Neural progenitor cell (in vitro differentiated cells): ENCODE results near the gene G3BP2.

ENCODE experiments used
- CTCF ChIP-seq: fragments of 200-600 bp; sonication (generic); IDR thresholded peaks from 2 replicates; pipeline ENCODE4 v1.5.1; 2017; ENCODE audit warnings: antibody characterized with exemption, mild to moderate bottlenecking
- EZH2 ChIP-seq: fragments of 200-600 bp; sonication (generic); IDR thresholded peaks from 2 replicates; pipeline ENCODE4 v1.6.1; 2017; ENCODE audit warnings: antibody characterized with exemption, mild to moderate bottlenecking, moderate library complexity
- EZH2phosphoT487 ChIP-seq: fragments of 200-600 bp; sonication (generic); IDR thresholded peaks from 2 replicates; pipeline ENCODE4 v1.6.1; 2017; ENCODE audit warnings: antibody characterized with exemption

GRCh38 chr4:75639124-75639695 lies 34.0 kb downstream of the G3BP2 start:
- TF ChIP-seq CTCF (no peak), EZH2phosphoT487 (no peak), EZH2 (no peak)
